CD4-positive, alpha-beta memory T cell (primary cell): ENCODE measurements around the gene OOEP. TPM values are rescaled to one million over a fixed set of nuclear protein-coding genes. Genes with fewer than 3 reads are reported as not detected.

ENCODE experiments used
- CTCF ChIA-PET: fragments of 350-600 bp; sonication (Branson Sonifier 250); formaldehyde crosslinking; loops from one replicate; lab custom pipeline; 2021; ENCODE audit warnings: inconsistent platforms; ENCODE audit not compliant: partially characterized antibody; lab: Charles Lee
- POLR2A ChIA-PET: fragments of 350-600 bp; sonication (Branson Sonifier 250); formaldehyde crosslinking; loops from one replicate; lab custom pipeline; 2021; ENCODE audit not compliant: partially characterized antibody; lab: Charles Lee
- DNase-seq, 5 donors: peaks; one replicate each; pipeline versions ENCODE4 v3.0.0 to v3.0.0-alpha.2; 2020 to 2022; ENCODE audit warnings: mixed read lengths in 1 of 5
- H3K27ac ChIP-seq: one replicate; pipeline ENCODE4 v1.7.0; 2013; ENCODE audit warnings: low read depth, low read length
- H3K27me3 ChIP-seq: 2 replicates; pipeline ENCODE4 v1.7.0; 2013; ENCODE audit warnings: mild to moderate bottlenecking, low read length, moderate library complexity; ENCODE audit not compliant: insufficient read depth
- H3K36me3 ChIP-seq: 2 replicates; pipeline ENCODE4 v1.7.0; 2013; ENCODE audit warnings: mild to moderate bottlenecking, low read length, moderate library complexity; ENCODE audit not compliant: insufficient read depth
- H3K4me1 ChIP-seq: 2 replicates; pipeline ENCODE4 v1.7.0; 2013; ENCODE audit warnings: mild to moderate bottlenecking, low read length, moderate library complexity; ENCODE audit not compliant: insufficient read depth
- H3K4me3 ChIP-seq, 2 donors: one replicate each; pipeline ENCODE4 v1.7.0; 2013; ENCODE audit warnings: low read length in 2 of 2, mild to moderate bottlenecking in 1 of 2
- H3K9me3 ChIP-seq, 2 donors: one replicate each; pipeline ENCODE4 v1.7.0; 2013; ENCODE audit warnings: low read length in 2 of 2, control low read depth in 1 of 2; ENCODE audit not compliant: control insufficient read depth in 1 of 2
- H3K27ac Mint-ChIP-seq, 7 donors: one replicate each; pipeline ENCODE4 v1.8.0; 2020 to 2021; ENCODE audit warnings: mixed read lengths in 7 of 7, mild to moderate bottlenecking in 6 of 7, inconsistent platforms in 3 of 7, moderate library complexity in 3 of 7
- H3K27me3 Mint-ChIP-seq, 2 donors: one replicate each; pipeline ENCODE4 v1.8.0; 2020 to 2021; ENCODE audit warnings: mixed read lengths in 2 of 2
- H3K36me3 Mint-ChIP-seq, 2 donors: one replicate each; pipeline ENCODE4 v1.8.0; 2020 to 2021; ENCODE audit warnings: mixed read lengths in 2 of 2, inconsistent platforms in 1 of 2, mild to moderate bottlenecking in 1 of 2
- H3K4me1 Mint-ChIP-seq, 4 donors: one replicate each; pipeline ENCODE4 v1.8.0; 2020 to 2021; ENCODE audit warnings: mixed read lengths in 4 of 4, mild to moderate bottlenecking in 1 of 4
- H3K4me3 Mint-ChIP-seq, 8 donors: one replicate each; pipeline ENCODE4 v1.8.0; 2020 to 2021; ENCODE audit warnings: mixed read lengths in 8 of 8, mild to moderate bottlenecking in 7 of 8, moderate library complexity in 6 of 8, inconsistent platforms in 3 of 8
- H3K9me3 Mint-ChIP-seq, 8 donors: one replicate each; pipeline ENCODE4 v1.8.0; 2020 to 2021; ENCODE audit warnings: mixed read lengths in 8 of 8, mild to moderate bottlenecking in 5 of 8, inconsistent platforms in 3 of 8, moderate library complexity in 1 of 8
- intact Hi-C: fragments of 100-400 bp; cut with micrococcal nuclease; formaldehyde crosslinking; loops from one replicate; pipeline ENCODE4 v1.15.1; 2023
- polyA plus RNA-seq, 2 donors: library from polyadenylated mRNA; unstranded; fragments of 300-500 nt; fragmentation: Illumina TruSeq; gene quantifications; one replicate each; pipeline ENCODE4 v1.2.3, GENCODE V29; 2021
- total RNA-seq, 2 experiments: library from RNA; stranded (reverse); gene quantifications; one replicate each; pipeline ENCODE4 v1.2.3, GENCODE V29; 2021

The OOEP gene
- total and polyA plus RNA-seq, 4 experiments from 2014 or later: 0.28 to 1.1 TPM; not detected in 2

- intact Hi-C loops: no loop called here
- Mint-ChIP-seq H3K27me3 (peaks cover 11 to 14% of the 10 kb centered on the region in 2 donors), H3K4me3 (no peak within 1 kb of the TSS), H3K9me3 (no peaks in the 10 kb centered on the region), H3K36me3 (no peaks in the 10 kb centered on the region), H3K4me1 (no peaks in the 10 kb centered on the region), H3K27ac (no peak within 1 kb of the TSS)
- H3K9me3 ChIP-seq: no peaks in the 10 kb centered on the region
- no peaks in the 10 kb centered on the region for H3K4me1 ChIP-seq
- no peak within 1 kb of the TSS for H3K4me3 ChIP-seq
- ChIA-PET POLR2A (no interaction called here), CTCF (no interaction called here)
- no peaks in the 10 kb centered on the region for H3K36me3 ChIP-seq
- H3K27ac ChIP-seq: no peak within 1 kb of the TSS
- H3K27me3 ChIP-seq: peaks cover 7% of the 10 kb centered on the region
- no peak for DNase-seq
Measured at GRCh38 chr6:73353636-73354593, 15.8 kb downstream of the OOEP start, which contains the start of gene DPPA5. DPPA5 (minus strand) TSS chr6:73354276; CDS start chr6:73354225, 51 bp downstream.

GRCh38 chr6:73349311-73349710 lies 20.4 kb downstream of the OOEP start:
- H3K27me3 ChIP-seq: peaks cover 17% of the 10 kb centered on the region
- Mint-ChIP-seq H3K27ac (peak overlapping the region in 1 of 7 donors; percentile 26), H3K4me1 (no peaks in the 10 kb centered on the region), H3K27me3 (peaks cover 19 to 21% of the 10 kb centered on the region in 2 donors), H3K36me3 (no peaks in the 10 kb centered on the region), H3K4me3 (no peak overlapping the region), H3K9me3 (no peaks in the 10 kb centered on the region)
- intact Hi-C loops: no loop called here
- POLR2A ChIA-PET: no interaction called here
- no peak overlapping the region for H3K4me3 ChIP-seq
- H3K27ac ChIP-seq: no peak overlapping the region
- CTCF ChIA-PET: no interaction called here
- no peaks in the 10 kb centered on the region for H3K36me3 ChIP-seq
- no peaks in the 10 kb centered on the region for H3K9me3 ChIP-seq
- no peaks in the 10 kb centered on the region for H3K4me1 ChIP-seq
- DNase-seq: no peak

GRCh38 chr6:73348550-73349204 lies 21.0 kb downstream of the OOEP start:
- Mint-ChIP-seq H3K36me3 (no peaks in the 10 kb centered on the region), H3K9me3 (no peaks in the 10 kb centered on the region), H3K4me1 (no peaks in the 10 kb centered on the region), H3K27ac (peak overlapping the region in 1 of 7 donors; percentile 41), H3K27me3 (peaks cover 19 to 21% of the 10 kb centered on the region in 2 donors), H3K4me3 (no peak overlapping the region)
- DNase-seq: no peak
- ChIA-PET POLR2A (no interaction called here), CTCF (no interaction called here)
- no peaks in the 10 kb centered on the region for H3K9me3 ChIP-seq
- no peak overlapping the region for H3K4me3 ChIP-seq
- H3K4me1 ChIP-seq: no peaks in the 10 kb centered on the region
- intact Hi-C loops: no loop called here
- H3K27me3 ChIP-seq: peaks cover 17% of the 10 kb centered on the region
- H3K27ac ChIP-seq: no peak overlapping the region
- H3K36me3 ChIP-seq: no peaks in the 10 kb centered on the region

GRCh38 chr6:73343164-73343563 lies 26.5 kb downstream of the OOEP start:
- no peaks in the 10 kb centered on the region for H3K36me3 Mint-ChIP-seq
- POLR2A ChIA-PET: no interaction called here

DNA sequence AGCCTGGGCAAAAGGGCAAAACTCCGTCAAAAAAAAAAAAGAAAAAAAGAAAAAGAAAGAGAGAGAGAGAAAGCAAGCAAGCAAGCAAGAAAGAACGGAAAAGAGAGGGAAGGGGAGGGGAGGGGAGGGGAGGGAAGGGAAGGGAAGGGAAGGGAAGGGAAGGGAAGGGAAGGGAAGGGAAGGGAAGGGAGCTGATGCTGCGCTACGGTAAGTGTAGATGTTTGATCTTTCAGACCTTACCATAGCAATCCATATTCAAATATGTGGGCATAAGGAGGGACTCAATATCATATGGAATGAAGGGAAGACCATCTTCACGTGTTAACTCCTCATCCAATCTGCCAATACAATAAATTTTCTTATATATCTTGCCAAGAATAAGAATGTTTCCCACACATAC lies 27.5 kb downstream of the OOEP start:
- Histone ChIP-seq H3K4me1 (no peaks in the 10 kb centered on the region), H3K36me3 (no peaks in the 10 kb centered on the region), H3K27me3 (no peaks in the 10 kb centered on the region), H3K4me3 (no peak overlapping the region), H3K27ac (no peak overlapping the region), H3K9me3 (no peaks in the 10 kb centered on the region)
- ChIA-PET POLR2A (no interaction called here), CTCF (no interaction called here)
- DNase-seq: no peak
- H3K36me3 Mint-ChIP-seq: no peaks in the 10 kb centered on the region
- peaks cover 2 to 7% of the 10 kb centered on the region in 2 donors for H3K27me3 Mint-ChIP-seq
- H3K27ac Mint-ChIP-seq: no peak overlapping the region
- intact Hi-C loops: no loop called here
- H3K9me3 Mint-ChIP-seq: no peaks in the 10 kb centered on the region
- no peak overlapping the region for H3K4me3 Mint-ChIP-seq
- no peaks in the 10 kb centered on the region for H3K4me1 Mint-ChIP-seq

More at GRCh38 chr6:73343164-73343563, 26.5 kb downstream of the OOEP start:
- DNase-seq: no peak
- Mint-ChIP-seq H3K27ac (no peak overlapping the region), H3K4me1 (no peaks in the 10 kb centered on the region), H3K9me3 (no peaks in the 10 kb centered on the region), H3K4me3 (no peak overlapping the region), H3K27me3 (peaks cover 5 to 7% of the 10 kb centered on the region in 2 donors)
- no peak overlapping the region for H3K27ac ChIP-seq
- H3K9me3 ChIP-seq: no peaks in the 10 kb centered on the region
- H3K27me3 ChIP-seq: peaks cover 3% of the 10 kb centered on the region
- no peaks in the 10 kb centered on the region for H3K36me3 ChIP-seq
- CTCF ChIA-PET: no interaction called here
- intact Hi-C loops: no loop called here
- no peaks in the 10 kb centered on the region for H3K4me1 ChIP-seq
- no peak overlapping the region for H3K4me3 ChIP-seq

DNA sequence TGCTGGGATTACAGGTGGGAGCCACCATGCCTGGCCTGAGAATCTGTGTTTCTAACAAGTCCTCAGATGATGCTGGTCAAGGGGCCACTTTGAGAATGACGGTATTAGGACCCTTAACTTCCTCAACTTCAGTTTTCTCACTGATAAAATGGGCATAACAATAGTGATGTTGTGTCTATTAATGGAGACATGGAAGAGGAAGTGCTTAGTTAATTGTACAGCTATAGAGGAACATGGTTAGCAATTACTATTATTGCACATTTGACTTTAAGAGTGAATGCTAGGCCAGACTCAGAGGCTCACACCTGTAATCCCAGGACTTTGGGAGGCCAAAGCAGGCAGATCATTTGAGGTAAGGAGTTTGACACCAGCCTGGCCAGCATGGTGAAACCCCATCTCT lies 28.4 kb downstream of the OOEP start:
- no peak for DNase-seq
- CTCF ChIA-PET: no interaction called here
- no peaks in the 10 kb centered on the region for H3K4me1 ChIP-seq
- Mint-ChIP-seq H3K9me3 (no peaks in the 10 kb centered on the region), H3K36me3 (no peaks in the 10 kb centered on the region), H3K4me3 (no peak overlapping the region), H3K27me3 (no peaks in the 10 kb centered on the region), H3K27ac (no peak overlapping the region), H3K4me1 (no peaks in the 10 kb centered on the region)
- no peak overlapping the region for H3K4me3 ChIP-seq
- POLR2A ChIA-PET: no interaction called here
- intact Hi-C loops: no loop called here
- H3K9me3 ChIP-seq: no peaks in the 10 kb centered on the region
- H3K27me3 ChIP-seq: no peaks in the 10 kb centered on the region
- no peaks in the 10 kb centered on the region for H3K36me3 ChIP-seq
- no peak overlapping the region for H3K27ac ChIP-seq

- POLR2A ChIA-PET: no interaction called here
- Mint-ChIP-seq H3K9me3 (no peaks in the 10 kb centered on the region), H3K36me3 (no peaks in the 10 kb centered on the region), H3K4me3 (no peak overlapping the region), H3K27me3 (no peaks in the 10 kb centered on the region), H3K27ac (no peak overlapping the region), H3K4me1 (no peaks in the 10 kb centered on the region)
- H3K36me3 ChIP-seq: no peaks in the 10 kb centered on the region
- H3K4me1 ChIP-seq: no peaks in the 10 kb centered on the region
- CTCF ChIA-PET: no interaction called here
- H3K27ac ChIP-seq: no peak overlapping the region
- intact Hi-C loops: no loop called here
- H3K4me3 ChIP-seq: no peak overlapping the region
- no peaks in the 10 kb centered on the region for H3K27me3 ChIP-seq
- no peaks in the 10 kb centered on the region for H3K9me3 ChIP-seq
- no peak for DNase-seq
Measured at GRCh38 chr6:73340048-73340447, 29.6 kb downstream of the OOEP start.
